HepG2 (cell line): Measurements from ENCODE around the gene ALDH1L2.

Source experiments
- CEBPB ChIP-seq: IDR thresholded peaks from 2 replicates; pipeline ENCODE4 v1.6.1; 2011; ENCODE audit warnings: low read depth, low read length, improper control_type of control experiment, borderline replicate concordance
- ZKSCAN1 ChIP-seq: fragments of 150-350 bp; IDR thresholded peaks from 2 replicates; pipeline ENCODE4 v1.6.1; 2014; ENCODE audit warnings: low read length
- TF ChIP-seq, protein P1 (sequence below): sonication (generic); formaldehyde crosslinking; IDR thresholded peaks from 2 replicates; pipeline ENCODE4 v1.4.0; 2020; ENCODE audit warnings: mild to moderate bottlenecking, missing genetic modification reagents, borderline replicate concordance

GRCh38 chr12:105092336-105092735, 8.1 kb upstream of the ALDH1L2 start:
- TF ChIP-seq CEBPB (no peak), ZKSCAN1 (no peak)
- TF ChIP-seq, protein P1, sequence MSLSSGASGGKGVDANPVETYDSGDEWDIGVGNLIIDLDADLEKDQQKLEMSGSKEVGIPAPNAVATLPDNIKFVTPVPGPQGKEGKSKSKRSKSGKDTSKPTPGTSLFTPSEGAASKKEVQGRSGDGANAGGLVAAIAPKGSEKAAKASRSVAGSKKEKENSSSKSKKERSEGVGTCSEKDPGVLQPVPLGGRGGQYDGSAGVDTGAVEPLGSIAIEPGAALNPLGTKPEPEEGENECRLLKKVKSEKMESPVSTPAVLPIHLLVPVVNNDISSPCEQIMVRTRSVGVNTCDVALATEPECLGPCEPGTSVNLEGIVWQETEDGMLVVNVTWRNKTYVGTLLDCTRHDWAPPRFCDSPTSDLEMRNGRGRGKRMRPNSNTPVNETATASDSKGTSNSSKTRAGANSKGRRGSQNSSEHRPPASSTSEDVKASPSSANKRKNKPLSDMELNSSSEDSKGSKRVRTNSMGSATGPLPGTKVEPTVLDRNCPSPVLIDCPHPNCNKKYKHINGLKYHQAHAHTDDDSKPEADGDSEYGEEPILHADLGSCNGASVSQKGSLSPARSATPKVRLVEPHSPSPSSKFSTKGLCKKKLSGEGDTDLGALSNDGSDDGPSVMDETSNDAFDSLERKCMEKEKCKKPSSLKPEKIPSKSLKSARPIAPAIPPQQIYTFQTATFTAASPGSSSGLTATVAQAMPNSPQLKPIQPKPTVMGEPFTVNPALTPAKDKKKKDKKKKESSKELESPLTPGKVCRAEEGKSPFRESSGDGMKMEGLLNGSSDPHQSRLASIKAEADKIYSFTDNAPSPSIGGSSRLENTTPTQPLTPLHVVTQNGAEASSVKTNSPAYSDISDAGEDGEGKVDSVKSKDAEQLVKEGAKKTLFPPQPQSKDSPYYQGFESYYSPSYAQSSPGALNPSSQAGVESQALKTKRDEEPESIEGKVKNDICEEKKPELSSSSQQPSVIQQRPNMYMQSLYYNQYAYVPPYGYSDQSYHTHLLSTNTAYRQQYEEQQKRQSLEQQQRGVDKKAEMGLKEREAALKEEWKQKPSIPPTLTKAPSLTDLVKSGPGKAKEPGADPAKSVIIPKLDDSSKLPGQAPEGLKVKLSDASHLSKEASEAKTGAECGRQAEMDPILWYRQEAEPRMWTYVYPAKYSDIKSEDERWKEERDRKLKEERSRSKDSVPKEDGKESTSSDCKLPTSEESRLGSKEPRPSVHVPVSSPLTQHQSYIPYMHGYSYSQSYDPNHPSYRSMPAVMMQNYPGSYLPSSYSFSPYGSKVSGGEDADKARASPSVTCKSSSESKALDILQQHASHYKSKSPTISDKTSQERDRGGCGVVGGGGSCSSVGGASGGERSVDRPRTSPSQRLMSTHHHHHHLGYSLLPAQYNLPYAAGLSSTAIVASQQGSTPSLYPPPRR (CRISPR knock-in tag): no peak
